Testis (tissue), 2 donors: ENCODE measurements around the gene XXYLT1.

Source experiments
- POLR2A ChIP-seq: fragments of 450-650 bp; IDR thresholded peaks from one replicate; pipeline ENCODE4 v1.6.1; 2017; ENCODE audit warnings: antibody characterized with exemption, mild to moderate bottlenecking, moderate library complexity
- TF ChIP-seq, protein P1 (sequence below), 3 experiments: fragments of 450-650 bp in 2 of 3; fragments of 200-600 bp in 1 of 3; sonication (generic) in 1 of 3; IDR thresholded peaks; one replicate each; pipeline ENCODE4 v1.5.1; 2016 to 2019; ENCODE audit warnings: antibody characterized with exemption in 3 of 3, mild to moderate bottlenecking in 2 of 3, moderate library complexity in 1 of 3

- TF ChIP-seq, protein P1, sequence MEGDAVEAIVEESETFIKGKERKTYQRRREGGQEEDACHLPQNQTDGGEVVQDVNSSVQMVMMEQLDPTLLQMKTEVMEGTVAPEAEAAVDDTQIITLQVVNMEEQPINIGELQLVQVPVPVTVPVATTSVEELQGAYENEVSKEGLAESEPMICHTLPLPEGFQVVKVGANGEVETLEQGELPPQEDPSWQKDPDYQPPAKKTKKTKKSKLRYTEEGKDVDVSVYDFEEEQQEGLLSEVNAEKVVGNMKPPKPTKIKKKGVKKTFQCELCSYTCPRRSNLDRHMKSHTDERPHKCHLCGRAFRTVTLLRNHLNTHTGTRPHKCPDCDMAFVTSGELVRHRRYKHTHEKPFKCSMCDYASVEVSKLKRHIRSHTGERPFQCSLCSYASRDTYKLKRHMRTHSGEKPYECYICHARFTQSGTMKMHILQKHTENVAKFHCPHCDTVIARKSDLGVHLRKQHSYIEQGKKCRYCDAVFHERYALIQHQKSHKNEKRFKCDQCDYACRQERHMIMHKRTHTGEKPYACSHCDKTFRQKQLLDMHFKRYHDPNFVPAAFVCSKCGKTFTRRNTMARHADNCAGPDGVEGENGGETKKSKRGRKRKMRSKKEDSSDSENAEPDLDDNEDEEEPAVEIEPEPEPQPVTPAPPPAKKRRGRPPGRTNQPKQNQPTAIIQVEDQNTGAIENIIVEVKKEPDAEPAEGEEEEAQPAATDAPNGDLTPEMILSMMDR (IDR thresholded peaks at IDR 0.05), result no peak
- no peak for TF ChIP-seq POLR2A
These were observed 49.7 kb downstream of the XXYLT1 start for GRCh38 chr3:195221015-195221853.
